T1000 (cell line): Measurements from ENCODE around the gene ARHGAP15.

Source experiments
- DNase-seq: peaks from one replicate; lab custom pipeline; 2025; ENCODE audit warnings: mixed read lengths; lab: John Stamatoyannopoulos, UW

The ARHGAP15 gene

GRCh38 chr2:143632751-143633374, 503.6 kb downstream of the ARHGAP15 start:
- DNase-seq = no peak

GRCh38 chr2:143633419-143633818, 504.2 kb downstream of the ARHGAP15 start:
- no peak for DNase-seq

GRCh38 chr2:143635302-143635701, 506.1 kb downstream of the ARHGAP15 start:
- DNase-seq = no peak

GRCh38 chr2:143635936-143636335, 506.7 kb downstream of the ARHGAP15 start:
- no peak for DNase-seq

GRCh38 chr2:143640826-143641225, 511.6 kb downstream of the ARHGAP15 start:
- no peak for DNase-seq

GRCh38 chr2:143645921-143646645, 516.9 kb downstream of the ARHGAP15 start:
- DNase-seq = no peak

- DNase-seq = no peak
Observed at GRCh38 chr2:143649226-143649740, 520.1 kb downstream of the ARHGAP15 start.

- no peak for DNase-seq
Observed at GRCh38 chr2:143652692-143653091, 523.5 kb downstream of the ARHGAP15 start.

- DNase-seq = no peak
Observed at GRCh38 chr2:143668234-143668633, 539.0 kb downstream of the ARHGAP15 start.

GRCh38 chr2:143674051-143674450, 544.8 kb downstream of the ARHGAP15 start:
- no peak for DNase-seq

- no peak for DNase-seq
Observed at GRCh38 chr2:143675021-143675420, 545.8 kb downstream of the ARHGAP15 start.

- DNase-seq = no peak
Observed at GRCh38 chr2:143679617-143680016, 550.4 kb downstream of the ARHGAP15 start.

- DNase-seq = no peak
Observed at GRCh38 chr2:143680885-143681405, 551.7 kb downstream of the ARHGAP15 start.

- no peak for DNase-seq
Observed at GRCh38 chr2:143682436-143683055, 553.3 kb downstream of the ARHGAP15 start.

- no peak for DNase-seq
Observed at GRCh38 chr2:143683977-143684376, 554.8 kb downstream of the ARHGAP15 start.

- no peak for DNase-seq
Observed at GRCh38 chr2:143684551-143685320, 555.5 kb downstream of the ARHGAP15 start.

GRCh38 chr2:143685421-143686078, 556.3 kb downstream of the ARHGAP15 start:
- no peak for DNase-seq

- DNase-seq = no peak
Observed at GRCh38 chr2:143686585-143687164, 557.5 kb downstream of the ARHGAP15 start.

- DNase-seq = no peak
Observed at GRCh38 chr2:143688248-143688647, 559.0 kb downstream of the ARHGAP15 start.

GRCh38 chr2:143688815-143689214, 559.6 kb downstream of the ARHGAP15 start:
- DNase-seq = no peak

GRCh38 chr2:143689541-143689940, 560.3 kb downstream of the ARHGAP15 start:
- no peak for DNase-seq
